GM12864 (cell line): ENCODE measurements around the gene METTL1.

Experiments
- DNase-seq: peaks from one replicate; pipeline ENCODE4 v3.0.0-alpha.2; 2011; ENCODE audit warnings: low read depth
- H3K4me3 ChIP-seq: 2 replicates; pipeline ENCODE4 v1.5.1; 2011; ENCODE audit warnings: mild to moderate bottlenecking, low read depth, low read length, control low read depth
- TF ChIP-seq, protein P1 (sequence below): IDR thresholded peaks from 2 replicates; pipeline ENCODE4 v1.5.1; 2011; ENCODE audit warnings: low read depth, mild to moderate bottlenecking, moderate library complexity, low read length, control low read depth, inconsistent platforms; ENCODE audit errors: missing control alignments

Gene METTL1

GRCh38 chr12:57795354-57795753 lies 23.4 kb upstream of the METTL1 start:
- TF ChIP-seq, protein P1, sequence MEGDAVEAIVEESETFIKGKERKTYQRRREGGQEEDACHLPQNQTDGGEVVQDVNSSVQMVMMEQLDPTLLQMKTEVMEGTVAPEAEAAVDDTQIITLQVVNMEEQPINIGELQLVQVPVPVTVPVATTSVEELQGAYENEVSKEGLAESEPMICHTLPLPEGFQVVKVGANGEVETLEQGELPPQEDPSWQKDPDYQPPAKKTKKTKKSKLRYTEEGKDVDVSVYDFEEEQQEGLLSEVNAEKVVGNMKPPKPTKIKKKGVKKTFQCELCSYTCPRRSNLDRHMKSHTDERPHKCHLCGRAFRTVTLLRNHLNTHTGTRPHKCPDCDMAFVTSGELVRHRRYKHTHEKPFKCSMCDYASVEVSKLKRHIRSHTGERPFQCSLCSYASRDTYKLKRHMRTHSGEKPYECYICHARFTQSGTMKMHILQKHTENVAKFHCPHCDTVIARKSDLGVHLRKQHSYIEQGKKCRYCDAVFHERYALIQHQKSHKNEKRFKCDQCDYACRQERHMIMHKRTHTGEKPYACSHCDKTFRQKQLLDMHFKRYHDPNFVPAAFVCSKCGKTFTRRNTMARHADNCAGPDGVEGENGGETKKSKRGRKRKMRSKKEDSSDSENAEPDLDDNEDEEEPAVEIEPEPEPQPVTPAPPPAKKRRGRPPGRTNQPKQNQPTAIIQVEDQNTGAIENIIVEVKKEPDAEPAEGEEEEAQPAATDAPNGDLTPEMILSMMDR, result no peak
- DNase-seq, result no peak

DNA sequence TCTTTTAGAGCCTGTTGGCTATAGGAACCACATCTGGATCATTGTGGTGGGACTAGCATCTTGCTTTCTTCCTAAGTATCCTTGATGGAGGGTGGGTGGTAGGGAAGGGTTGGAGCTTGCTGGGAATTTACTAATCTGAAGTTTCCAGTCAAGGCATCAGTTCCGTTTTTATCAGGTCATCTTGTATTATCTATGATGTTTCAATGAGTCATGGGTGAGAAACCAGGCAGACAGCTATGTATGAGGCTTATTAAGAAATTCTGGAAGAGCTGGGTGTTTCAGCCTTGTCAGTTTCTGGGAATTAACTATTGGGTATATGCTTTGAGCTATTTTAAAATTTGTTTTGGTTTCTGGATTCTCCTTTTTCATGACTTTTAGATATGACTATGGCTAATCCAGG lies 22.0 kb upstream of the METTL1 start:
- H3K4me3 ChIP-seq, result no peak overlapping the region
- TF ChIP-seq, protein P1, result no peak
- DNase-seq, result no peak

More at GRCh38 chr12:57795354-57795753, 23.4 kb upstream of the METTL1 start:
- no peak overlapping the region for H3K4me3 ChIP-seq

DNA sequence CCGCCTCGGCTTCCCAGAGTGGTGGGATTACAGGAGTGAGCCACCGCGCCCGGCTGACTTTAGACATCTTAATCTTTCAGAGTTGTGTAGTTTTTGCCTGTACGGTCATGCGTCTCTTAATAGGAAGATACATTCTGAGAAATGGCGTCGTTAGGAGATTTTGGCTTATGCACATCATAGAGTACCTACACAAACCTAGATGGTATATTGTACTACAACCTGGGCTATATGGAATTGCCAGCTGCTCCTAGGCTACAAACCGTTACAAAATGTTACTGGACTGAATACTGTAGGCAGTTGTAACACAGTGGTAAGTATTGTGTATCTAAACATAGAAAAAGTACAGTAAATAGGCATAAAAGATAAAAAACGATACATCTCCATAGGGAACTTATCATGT lies 12.0 kb upstream of the METTL1 start:
- TF ChIP-seq, protein P1, result no peak
- no peak for DNase-seq
- no peak overlapping the region; the same call in 1 of the 2 replicates for H3K4me3 ChIP-seq

- peak overlapping the region; percentile 97 for H3K4me3 ChIP-seq
- DNase-seq, result no peak
- TF ChIP-seq, protein P1, result no peak
Observed at GRCh38 chr12:57783466-57783801, 11.5 kb upstream of the METTL1 start.

GRCh38 chr12:57782608-57783465 lies 10.9 kb upstream of the METTL1 start, which contains the start of gene TSFM:
Gene TSFM, plus strand, starts transcription at chr12:57782787. Its CDS starts 15 bp downstream, at chr12:57782802.
- TF ChIP-seq, protein P1, result peak; percentile 90
- DNase-seq, result peak; percentile 87
- peak within 1 kb of the TSS; percentile 97 for H3K4me3 ChIP-seq

- TF ChIP-seq, protein P1, result no peak
- DNase-seq, result no peak
- H3K4me3 ChIP-seq, result no peak overlapping the region
Observed at GRCh38 chr12:57782243-57782607, 10.3 kb upstream of the METTL1 start.

GRCh38 chr12:57781801-57782200 lies 9.9 kb upstream of the METTL1 start:
- DNase-seq, result no peak
- TF ChIP-seq, protein P1, result no peak
- H3K4me3 ChIP-seq, result no peak overlapping the region
